Measurements from ENCODE around the gene ENGASE. TPM values are rescaled to one million over a fixed set of nuclear protein-coding genes. Genes with fewer than 3 reads are reported as not detected.

The ENGASE gene
- total RNA-seq, 2 donors from 2014 or later = 26.9 to 30.2 TPM

DNA sequence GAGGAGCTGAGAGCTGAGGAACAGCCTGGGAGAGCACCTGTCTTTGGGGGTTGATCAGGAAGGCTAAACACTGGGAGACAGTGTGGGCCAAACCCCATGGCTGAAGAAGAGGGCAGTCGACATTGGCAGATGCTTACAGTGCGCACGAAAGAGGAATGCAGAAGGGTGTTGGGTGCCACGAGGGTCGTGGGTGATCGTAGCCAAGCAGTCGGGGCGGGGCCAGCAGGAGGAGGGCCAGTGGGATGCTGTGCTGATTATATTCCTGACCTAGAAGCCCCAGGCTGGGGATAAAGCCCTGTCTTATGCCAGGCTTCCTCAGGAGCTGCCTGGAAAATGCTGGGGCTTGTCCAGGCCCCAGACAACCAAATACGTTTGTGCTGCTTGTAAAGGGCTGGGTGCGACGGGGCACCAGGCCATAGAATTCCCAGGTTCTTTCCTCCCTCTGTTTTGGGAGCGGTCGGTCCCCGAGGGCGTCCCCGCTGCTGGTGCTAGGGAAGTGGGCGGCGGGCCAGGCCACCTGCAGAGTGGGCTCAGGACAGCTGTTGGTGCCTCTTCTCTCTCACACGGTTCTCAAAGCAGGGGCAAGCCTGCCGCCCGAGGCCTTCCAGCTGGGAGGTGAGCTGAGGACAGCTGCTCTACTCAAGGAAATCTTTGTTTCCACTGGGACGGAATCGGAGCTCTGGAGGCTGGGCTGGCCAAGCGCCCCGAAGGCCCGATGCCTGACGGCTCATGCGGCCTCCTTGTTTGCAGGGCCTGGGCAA is 40.7 kb upstream of the ENGASE start:
- H3K4me1 Mint-ChIP-seq = no peaks in the 10 kb centered on the region
- no peak overlapping the region for H3K4me3 Mint-ChIP-seq
- peaks cover 13% of the 10 kb centered on the region for H3K27me3 Mint-ChIP-seq
- ATAC-seq (replicated peaks) = no peak
- no peaks in the 10 kb centered on the region for H3K36me3 Mint-ChIP-seq (ENCODE audit: low read depth)
- no peak overlapping the region for H3K27ac Mint-ChIP-seq
- no peaks in the 10 kb centered on the region for H3K9me3 Mint-ChIP-seq

DNA sequence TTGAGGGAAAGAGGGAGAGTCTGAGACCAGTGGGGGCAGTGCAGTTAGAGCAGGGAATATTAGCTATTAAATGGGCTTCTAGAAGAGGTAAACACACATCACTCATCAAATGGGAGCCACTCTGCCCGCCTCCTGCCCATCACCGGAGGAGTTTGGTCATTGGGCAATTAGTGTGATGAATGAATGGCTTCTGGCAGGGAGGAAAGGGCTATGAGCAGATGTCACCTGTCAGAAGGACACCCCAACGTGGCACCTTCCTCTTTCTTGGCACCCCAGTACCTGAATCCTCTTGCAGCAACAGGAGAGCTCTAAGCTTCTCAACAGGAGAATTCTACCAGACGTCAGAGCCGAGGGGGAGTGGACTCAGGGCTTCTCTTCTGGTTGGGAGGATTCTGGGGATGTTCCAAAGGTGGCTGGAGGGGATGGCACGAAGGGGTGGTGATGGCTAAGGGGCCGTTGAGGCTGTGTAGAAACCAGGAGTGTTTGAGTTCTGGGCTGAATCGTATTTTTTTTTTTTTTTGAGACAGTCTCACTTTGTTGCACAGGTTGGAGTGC is 39.6 kb upstream of the ENGASE start:
- Mint-ChIP-seq H3K27ac (no peak overlapping the region), H3K9me3 (no peaks in the 10 kb centered on the region), H3K4me3 (no peak overlapping the region), H3K27me3 (peaks cover 13% of the 10 kb centered on the region), H3K4me1 (no peaks in the 10 kb centered on the region), H3K36me3 (ENCODE audit: low read depth) (no peaks in the 10 kb centered on the region)
- no peak for ATAC-seq (replicated peaks)

- H3K27me3 Mint-ChIP-seq = peaks cover 13% of the 10 kb centered on the region
- ATAC-seq (replicated peaks) = no peak
- H3K9me3 Mint-ChIP-seq = no peaks in the 10 kb centered on the region
- H3K4me1 Mint-ChIP-seq = no peaks in the 10 kb centered on the region
- no peak overlapping the region for H3K4me3 Mint-ChIP-seq
- H3K27ac Mint-ChIP-seq = no peak overlapping the region
- no peaks in the 10 kb centered on the region for H3K36me3 Mint-ChIP-seq (ENCODE audit: low read depth)
Observed at GRCh38 chr17:79035686-79036085, 38.9 kb upstream of the ENGASE start.

DNA sequence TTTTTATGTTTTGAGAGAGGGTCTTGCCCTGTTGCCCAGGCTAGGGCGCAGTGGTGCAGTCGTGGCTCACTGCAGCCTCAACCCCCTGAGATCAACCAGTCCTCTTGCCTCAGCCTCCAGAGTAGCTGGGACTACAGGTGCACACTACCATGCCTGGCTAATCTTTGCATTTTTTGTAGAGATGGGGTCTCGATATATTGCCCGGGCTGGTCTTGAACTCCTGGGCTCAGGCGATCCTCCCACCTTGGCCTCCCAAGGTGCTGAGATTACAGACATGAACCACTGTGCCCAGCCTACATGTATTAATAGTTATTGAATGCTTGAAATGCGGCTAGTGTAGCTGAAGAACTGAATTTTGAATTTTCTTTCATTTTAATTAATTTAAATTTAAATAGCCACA is 38.4 kb upstream of the ENGASE start:
- peaks cover 13% of the 10 kb centered on the region for H3K27me3 Mint-ChIP-seq
- no peaks in the 10 kb centered on the region for H3K4me1 Mint-ChIP-seq
- H3K27ac Mint-ChIP-seq = no peak overlapping the region
- H3K4me3 Mint-ChIP-seq = no peak overlapping the region
- H3K9me3 Mint-ChIP-seq = no peaks in the 10 kb centered on the region
- H3K36me3 Mint-ChIP-seq (ENCODE audit: low read depth) = no peaks in the 10 kb centered on the region
- ATAC-seq (replicated peaks) = no peak

GRCh38 chr17:79036596-79036995 is 38.0 kb upstream of the ENGASE start:
- ATAC-seq (replicated peaks) = no peak
- peaks cover 9% of the 10 kb centered on the region for H3K27me3 Mint-ChIP-seq
- H3K9me3 Mint-ChIP-seq = no peaks in the 10 kb centered on the region
- H3K4me3 Mint-ChIP-seq = no peak overlapping the region
- no peaks in the 10 kb centered on the region for H3K4me1 Mint-ChIP-seq
- no peaks in the 10 kb centered on the region for H3K36me3 Mint-ChIP-seq (ENCODE audit: low read depth)
- no peak overlapping the region for H3K27ac Mint-ChIP-seq

- no peak overlapping the region for H3K4me3 Mint-ChIP-seq
- no peaks in the 10 kb centered on the region for H3K9me3 Mint-ChIP-seq
- H3K36me3 Mint-ChIP-seq (ENCODE audit: low read depth) = no peaks in the 10 kb centered on the region
- no peak overlapping the region for H3K27ac Mint-ChIP-seq
- no peak for ATAC-seq (replicated peaks)
- no peaks in the 10 kb centered on the region for H3K27me3 Mint-ChIP-seq
- no peaks in the 10 kb centered on the region for H3K4me1 Mint-ChIP-seq
Observed at GRCh38 chr17:79038545-79039135, 36.0 kb upstream of the ENGASE start.

GRCh38 chr17:79039171-79039570 is 35.5 kb upstream of the ENGASE start:
- H3K36me3 Mint-ChIP-seq (ENCODE audit: low read depth) = no peaks in the 10 kb centered on the region
- peaks cover under 1% of the 10 kb centered on the region for H3K27me3 Mint-ChIP-seq
- H3K27ac Mint-ChIP-seq = no peak overlapping the region
- no peaks in the 10 kb centered on the region for H3K9me3 Mint-ChIP-seq
- H3K4me1 Mint-ChIP-seq = no peaks in the 10 kb centered on the region
- H3K4me3 Mint-ChIP-seq = no peak overlapping the region
- no peak for ATAC-seq (replicated peaks)

GRCh38 chr17:79039886-79040285 is 34.7 kb upstream of the ENGASE start:
- Mint-ChIP-seq H3K36me3 (ENCODE audit: low read depth) (no peaks in the 10 kb centered on the region), H3K27ac (no peak overlapping the region), H3K27me3 (peaks cover 6% of the 10 kb centered on the region), H3K4me3 (no peak overlapping the region), H3K9me3 (no peaks in the 10 kb centered on the region), H3K4me1 (peaks cover 2% of the 10 kb centered on the region)
- ATAC-seq (replicated peaks) = no peak

DNA sequence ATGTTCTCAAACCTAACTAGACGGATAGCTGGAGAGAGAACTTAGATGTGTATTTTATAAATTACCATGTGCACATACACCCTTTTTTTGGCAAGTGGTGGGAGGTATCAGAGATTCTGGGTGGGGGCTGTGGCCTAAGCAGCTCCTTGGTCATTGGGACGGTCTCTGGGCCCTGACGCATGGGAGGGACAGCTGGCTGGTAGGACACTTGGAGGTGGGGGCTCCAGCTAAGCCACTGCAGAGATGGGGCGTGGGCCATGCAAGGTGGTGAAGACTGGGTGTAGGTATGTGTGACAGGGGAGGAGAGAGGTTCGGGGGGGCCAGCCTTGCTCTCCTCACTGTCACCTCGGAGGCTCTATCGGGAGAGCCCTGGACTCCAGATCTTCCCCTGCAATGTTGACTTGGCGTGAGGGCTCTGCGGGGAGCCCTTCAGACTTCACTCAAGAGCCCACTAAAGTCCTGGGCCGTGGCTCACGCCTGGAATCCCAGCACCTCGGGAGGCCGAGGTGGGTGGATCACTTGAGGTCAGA is 33.5 kb upstream of the ENGASE start:
- Mint-ChIP-seq H3K27me3 (peaks cover 15% of the 10 kb centered on the region), H3K4me1 (peaks cover 3% of the 10 kb centered on the region), H3K27ac (no peak overlapping the region), H3K4me3 (no peak overlapping the region), H3K36me3 (ENCODE audit: low read depth) (no peaks in the 10 kb centered on the region), H3K9me3 (no peaks in the 10 kb centered on the region)
- no peak for ATAC-seq (replicated peaks)

DNA sequence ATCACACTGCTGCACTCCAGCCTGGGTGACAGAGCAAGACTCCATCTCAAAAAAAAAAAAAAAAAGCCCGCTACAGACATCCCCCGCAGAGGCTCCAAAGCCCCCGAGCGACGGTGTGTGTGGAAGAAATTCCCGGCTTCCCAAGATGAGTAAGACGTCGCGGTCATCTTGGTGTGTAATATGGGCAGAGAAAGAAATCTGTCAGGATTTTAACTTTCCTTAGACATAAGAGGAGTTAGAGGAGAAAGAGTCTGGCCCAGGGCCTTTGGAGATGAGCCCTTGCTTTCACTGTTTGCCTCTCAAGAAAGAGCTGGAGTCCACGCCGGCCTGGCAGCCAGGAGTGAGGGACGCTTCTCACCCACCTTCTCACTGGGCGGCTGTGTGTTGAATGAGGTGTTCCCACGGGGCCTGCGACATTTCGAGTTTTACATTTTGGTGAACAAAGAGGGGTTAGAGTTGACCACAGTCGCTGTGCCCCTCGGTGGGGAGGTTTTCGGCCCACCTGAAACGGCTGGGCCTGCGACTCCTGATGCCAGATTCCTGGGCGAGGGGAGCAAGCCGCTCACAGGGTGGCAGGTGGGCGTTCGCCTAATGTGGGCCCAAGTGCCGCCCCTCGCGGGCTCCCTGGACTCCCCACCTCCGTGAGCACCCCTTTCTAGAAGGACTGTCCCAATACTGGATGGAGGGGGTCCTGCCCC is 32.8 kb upstream of the ENGASE start:
- H3K27ac Mint-ChIP-seq = no peak overlapping the region
- no peaks in the 10 kb centered on the region for H3K36me3 Mint-ChIP-seq (ENCODE audit: low read depth)
- no peak overlapping the region for H3K4me3 Mint-ChIP-seq
- H3K27me3 Mint-ChIP-seq = peaks cover 15% of the 10 kb centered on the region
- ATAC-seq (replicated peaks) = no peak
- H3K9me3 Mint-ChIP-seq = no peaks in the 10 kb centered on the region
- H3K4me1 Mint-ChIP-seq = peaks cover 3% of the 10 kb centered on the region

DNA sequence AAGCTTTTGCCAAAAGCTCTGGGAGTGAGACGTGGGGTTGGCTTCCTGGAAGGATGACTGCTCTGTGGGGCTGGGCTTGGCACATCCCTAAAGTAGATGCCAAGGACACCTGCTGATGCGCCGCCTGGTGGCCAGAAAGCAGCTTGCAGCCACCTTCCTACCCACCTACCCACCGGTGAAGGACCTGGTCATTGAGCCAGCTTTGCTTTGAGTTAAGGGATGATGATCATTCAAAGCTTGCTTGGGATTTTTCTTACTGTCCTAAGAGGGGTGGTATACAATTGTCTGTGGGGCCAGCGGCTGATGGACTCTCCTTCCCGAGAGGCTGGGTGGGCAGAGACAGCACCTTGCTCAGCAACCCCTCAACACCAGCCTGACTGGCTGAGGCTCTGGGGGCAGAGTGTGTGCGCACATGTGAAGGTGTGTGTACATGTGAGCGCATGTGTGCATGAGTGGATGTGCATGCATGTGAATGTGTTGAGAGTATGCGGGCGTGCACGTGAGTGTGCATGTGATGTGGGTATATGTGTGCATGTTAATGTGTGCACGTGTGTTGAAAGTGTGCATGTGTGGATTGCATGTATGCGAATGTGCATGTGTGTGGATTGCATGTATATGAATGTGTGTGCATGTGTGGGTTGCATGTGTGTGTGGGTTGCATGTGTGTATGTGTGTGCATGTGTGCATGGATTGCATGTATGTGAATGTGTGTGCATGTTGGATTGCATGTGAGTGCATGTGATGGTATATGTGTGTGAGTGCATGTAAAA is 32.0 kb upstream of the ENGASE start:
- H3K9me3 Mint-ChIP-seq = no peaks in the 10 kb centered on the region
- peaks cover 15% of the 10 kb centered on the region for H3K27me3 Mint-ChIP-seq
- no peaks in the 10 kb centered on the region for H3K36me3 Mint-ChIP-seq (ENCODE audit: low read depth)
- H3K27ac Mint-ChIP-seq = no peak overlapping the region
- peaks cover 3% of the 10 kb centered on the region for H3K4me1 Mint-ChIP-seq
- peak; percentile 40 for ATAC-seq (replicated peaks)
- H3K4me3 Mint-ChIP-seq = no peak overlapping the region

DNA sequence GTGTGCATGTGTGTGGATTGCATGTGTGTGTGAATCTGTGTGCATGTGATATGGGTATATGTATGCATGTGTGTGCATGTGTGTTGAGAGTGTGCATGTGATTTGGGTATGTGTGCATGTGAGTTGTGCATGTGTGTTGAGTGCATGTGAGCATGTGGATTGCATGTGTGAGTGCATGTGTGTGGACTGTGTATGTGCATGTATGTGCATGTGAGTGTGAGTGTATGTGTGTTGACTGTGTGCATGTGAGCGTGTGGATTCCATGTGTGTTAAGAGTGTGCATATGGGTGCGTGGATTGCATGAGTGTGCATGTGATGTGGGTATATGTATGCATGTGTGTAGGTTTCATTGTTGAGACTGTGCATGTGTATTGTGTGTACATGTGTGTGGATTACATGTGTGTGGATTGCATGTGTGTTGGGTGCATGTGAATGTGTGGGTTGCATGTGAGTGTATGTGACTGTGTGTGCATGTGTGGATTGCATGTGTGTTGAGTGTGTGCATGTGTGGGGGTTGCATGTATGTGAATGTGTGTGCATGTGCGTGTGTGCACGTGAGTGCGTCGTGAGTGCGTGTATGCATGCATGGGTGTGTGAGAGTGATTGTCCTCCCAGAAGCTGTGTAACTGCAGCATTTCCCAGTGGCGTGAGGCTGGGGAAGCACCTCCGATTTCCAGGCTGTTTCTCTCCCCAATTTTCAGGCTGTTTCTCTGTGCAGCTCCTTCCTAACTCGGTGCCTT is 31.3 kb upstream of the ENGASE start:
- Mint-ChIP-seq H3K27ac (no peak overlapping the region), H3K4me1 (peaks cover 3% of the 10 kb centered on the region), H3K36me3 (ENCODE audit: low read depth) (no peaks in the 10 kb centered on the region), H3K27me3 (peaks cover 15% of the 10 kb centered on the region), H3K9me3 (no peaks in the 10 kb centered on the region), H3K4me3 (no peak overlapping the region)
- ATAC-seq (replicated peaks) = no peak

DNA sequence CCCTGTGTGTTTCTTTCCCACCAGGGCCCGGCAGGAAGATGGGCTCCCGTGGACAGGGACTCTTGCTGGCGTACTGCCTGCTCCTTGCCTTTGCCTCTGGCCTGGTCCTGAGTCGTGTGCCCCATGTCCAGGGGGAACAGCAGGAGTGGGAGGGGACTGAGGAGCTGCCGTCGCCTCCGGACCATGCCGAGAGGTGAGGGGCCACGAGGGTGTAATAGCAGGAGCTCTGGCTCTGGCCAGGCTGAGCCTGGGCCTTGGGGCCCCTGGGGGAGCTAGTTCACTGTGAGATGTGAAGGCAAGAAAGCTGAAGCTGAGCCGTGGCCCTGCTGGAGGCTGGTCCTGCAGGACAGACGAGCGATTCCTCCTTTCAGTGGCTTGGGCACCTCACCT is 30.7 kb upstream of the ENGASE start:
- H3K4me3 Mint-ChIP-seq = no peak overlapping the region
- no peaks in the 10 kb centered on the region for H3K36me3 Mint-ChIP-seq (ENCODE audit: low read depth)
- H3K27me3 Mint-ChIP-seq = peaks cover 15% of the 10 kb centered on the region
- no peaks in the 10 kb centered on the region for H3K9me3 Mint-ChIP-seq
- H3K4me1 Mint-ChIP-seq = peaks cover 3% of the 10 kb centered on the region
- no peak overlapping the region for H3K27ac Mint-ChIP-seq
- no peak for ATAC-seq (replicated peaks)

Measured in activated T-helper 17 cell treated with anti-CD3 and anti-CD28 coated beads, Interleukin-2, amount 50 U/mL, for 72 hours (primary cell).